HepG2 (cell line): ENCODE measurements around the gene CHRNA3. TPM values are rescaled to one million over a fixed set of nuclear protein-coding genes. Genes with fewer than 3 reads are reported as not detected.
A peak's percentile ranks its signal among the peaks of the same experiment; 100 is the strongest.

Source experiments
- ATF3 ChIP-seq: sonication (generic); formaldehyde crosslinking; IDR thresholded peaks from 2 replicates; pipeline ENCODE4 v1.4.0; 2020; ENCODE audit warnings: missing genetic modification reagents
- BORCS8-MEF2B ChIP-seq: sonication (generic); formaldehyde crosslinking; IDR thresholded peaks from 2 replicates; pipeline ENCODE4 v1.8.0; 2022; ENCODE audit warnings: mild to moderate bottlenecking, missing genetic modification reagents
- BRCA1 ChIP-seq: sonication (generic); formaldehyde crosslinking; IDR thresholded peaks from 2 replicates; pipeline ENCODE4 v1.4.0; 2020; ENCODE audit warnings: missing genetic modification reagents
- BRD4 ChIP-seq: sonication (generic); formaldehyde crosslinking; IDR thresholded peaks from 2 replicates; pipeline ENCODE4 v1.4.0; 2020; ENCODE audit warnings: missing genetic modification reagents
- DBP ChIP-seq: sonication (generic); formaldehyde crosslinking; IDR thresholded peaks from 2 replicates; pipeline ENCODE4 v1.4.0; 2020; ENCODE audit warnings: missing genetic modification reagents; ENCODE audit errors: not compliant biosample characterization
- FIP1L1 ChIP-seq: fragments of 200-400 bp; formaldehyde crosslinking; IDR thresholded peaks from 2 replicates; pipeline ENCODE4 v1.6.1; 2018; ENCODE audit warnings: low read depth, mild to moderate bottlenecking, low read length, moderate library complexity, borderline replicate concordance; ENCODE audit not compliant: insufficient read depth
- HOXA3 ChIP-seq: sonication (generic); formaldehyde crosslinking; IDR thresholded peaks from 2 replicates; pipeline ENCODE4 v1.5.0; 2020; ENCODE audit warnings: missing genetic modification reagents
- IKZF4 ChIP-seq: sonication (generic); formaldehyde crosslinking; IDR thresholded peaks from 2 replicates; pipeline ENCODE4 v1.5.1; 2020; ENCODE audit warnings: borderline replicate concordance, mild to moderate bottlenecking, low read depth, missing genetic modification reagents; ENCODE audit errors: not compliant biosample characterization
- KAT7 ChIP-seq: IDR thresholded peaks from 2 replicates; pipeline ENCODE4 v1.6.1; 2018; ENCODE audit warnings: borderline replicate concordance, missing compliant biosample characterization
- KLF11 ChIP-seq: IDR thresholded peaks from 2 replicates; pipeline ENCODE4 v1.6.1; 2016; ENCODE audit warnings: missing compliant biosample characterization
- NRL ChIP-seq: sonication (generic); formaldehyde crosslinking; IDR thresholded peaks from 2 replicates; pipeline ENCODE4 v1.5.0; 2020; ENCODE audit warnings: missing genetic modification reagents, mild to moderate bottlenecking, moderate library complexity, borderline replicate concordance
- PAXIP1 ChIP-seq: sonication (generic); formaldehyde crosslinking; conservative IDR thresholded peaks from 2 replicates; pipeline ENCODE4 v1.4.0; 2020; ENCODE audit warnings: mild to moderate bottlenecking, missing genetic modification reagents, moderate library complexity
- SALL2 ChIP-seq: sonication (generic); formaldehyde crosslinking; IDR thresholded peaks from 2 replicates; pipeline ENCODE4 v1.8.1; 2023; ENCODE audit warnings: mild to moderate bottlenecking, missing genetic modification reagents, inconsistent platforms
- TERF1 ChIP-seq: sonication (generic); formaldehyde crosslinking; IDR thresholded peaks from 2 replicates; pipeline ENCODE4 v1.8.0; 2022; ENCODE audit warnings: mild to moderate bottlenecking, missing genetic modification reagents, moderate library complexity
- ZBTB33 ChIP-seq: sonication (generic); formaldehyde crosslinking; IDR thresholded peaks from 2 replicates; pipeline ENCODE4 v1.4.0; 2020; ENCODE audit warnings: missing genetic modification reagents
- ZNF282 ChIP-seq: fragments of 450-650 bp; IDR thresholded peaks from 2 replicates; pipeline ENCODE4 v1.6.1; 2018; ENCODE audit not compliant: partially characterized antibody
- ZNF574 ChIP-seq: sonication (generic); formaldehyde crosslinking; IDR thresholded peaks from 2 replicates; pipeline ENCODE4 v1.4.0; 2020; ENCODE audit warnings: missing genetic modification reagents
- polyA plus RNA-seq, 8 experiments: library from polyadenylated mRNA; depleted of rRNA in 3 of 8; stranded (reverse) in 7 of 8; unstranded in 1 of 8; fragments of >200 nt; fragmentation: Illumina TruSeq in 4 of 8; extraction: Trizol in 4 of 8; gene quantifications; 2 replicates each; pipeline versions ENCODE4 v1.2.1 to v1.2.3, GENCODE V29; 2011 to 2016; ENCODE audit warnings: low read depth in 4 of 8, missing spikeins in 1 of 8, mixed read lengths in 1 of 8; ENCODE audit not compliant: insufficient read depth in 1 of 8
- total RNA-seq, 5 experiments: library from RNA; depleted of rRNA; stranded (reverse); fragments of >200 nt; fragmentation: Illumina TruSeq; extraction: Trizol; gene quantifications; 2 replicates each; pipeline ENCODE4 v1.2.3, GENCODE V29; 2016; ENCODE audit warnings: low read depth in 1 of 5

The CHRNA3 gene
- total and polyA plus RNA-seq, 2 of the 13 experiments (the other 11 are each of a cell fraction or from before 2014, with no cell fraction given), result not detected

GRCh38 chr15:78565097-78565950 is 55.5 kb downstream of the CHRNA3 start, which contains the start of gene CHRNA5 (continued):
- TF ChIP-seq ZBTB33 (CRISPR knock-in tag) (no peak), ZNF282 (no peak), BRD4 (CRISPR knock-in tag) (no peak), HOXA3 (CRISPR knock-in tag) (peak; percentile 35; the same call in 1 of the 2 replicates), BORCS8-MEF2B (CRISPR knock-in tag) (no peak), ZNF574 (CRISPR knock-in tag) (no peak), SALL2 (CRISPR knock-in tag) (no peak), NRL (CRISPR knock-in tag) (no peak; the same call in 1 of the 2 replicates), ATF3 (CRISPR knock-in tag) (no peak), KLF11 (CRISPR knock-in tag) (no peak), DBP (CRISPR knock-in tag) (no peak), IKZF4 (no peak), FIP1L1 (no peak), TERF1 (CRISPR knock-in tag) (no peak; the same call in 1 of the 2 replicates), BRCA1 (CRISPR knock-in tag) (no peak), KAT7 (CRISPR knock-in tag) (no peak), PAXIP1 (no peak)
